Peyer's patch (tissue), 4 donors: Measurements from ENCODE around the gene COL26A1.

ENCODE experiments used
- CTCF ChIP-seq, 6 experiments: fragments of 450-650 bp in 4 of 6; fragments of 200-600 bp in 2 of 6; sonication (generic) in 1 of 6; IDR thresholded peaks; one replicate each; pipeline ENCODE4 v1.5.1; 2017 to 2019; ENCODE audit warnings: antibody characterized with exemption in 6 of 6, mild to moderate bottlenecking in 3 of 6, moderate library complexity in 1 of 6
- POLR2A ChIP-seq, 2 donors: fragments of 450-650 bp; IDR thresholded peaks; one replicate each; pipeline ENCODE4 v1.5.1; 2017; ENCODE audit warnings: antibody characterized with exemption in 2 of 2, mild to moderate bottlenecking in 2 of 2, moderate library complexity in 2 of 2

DNA sequence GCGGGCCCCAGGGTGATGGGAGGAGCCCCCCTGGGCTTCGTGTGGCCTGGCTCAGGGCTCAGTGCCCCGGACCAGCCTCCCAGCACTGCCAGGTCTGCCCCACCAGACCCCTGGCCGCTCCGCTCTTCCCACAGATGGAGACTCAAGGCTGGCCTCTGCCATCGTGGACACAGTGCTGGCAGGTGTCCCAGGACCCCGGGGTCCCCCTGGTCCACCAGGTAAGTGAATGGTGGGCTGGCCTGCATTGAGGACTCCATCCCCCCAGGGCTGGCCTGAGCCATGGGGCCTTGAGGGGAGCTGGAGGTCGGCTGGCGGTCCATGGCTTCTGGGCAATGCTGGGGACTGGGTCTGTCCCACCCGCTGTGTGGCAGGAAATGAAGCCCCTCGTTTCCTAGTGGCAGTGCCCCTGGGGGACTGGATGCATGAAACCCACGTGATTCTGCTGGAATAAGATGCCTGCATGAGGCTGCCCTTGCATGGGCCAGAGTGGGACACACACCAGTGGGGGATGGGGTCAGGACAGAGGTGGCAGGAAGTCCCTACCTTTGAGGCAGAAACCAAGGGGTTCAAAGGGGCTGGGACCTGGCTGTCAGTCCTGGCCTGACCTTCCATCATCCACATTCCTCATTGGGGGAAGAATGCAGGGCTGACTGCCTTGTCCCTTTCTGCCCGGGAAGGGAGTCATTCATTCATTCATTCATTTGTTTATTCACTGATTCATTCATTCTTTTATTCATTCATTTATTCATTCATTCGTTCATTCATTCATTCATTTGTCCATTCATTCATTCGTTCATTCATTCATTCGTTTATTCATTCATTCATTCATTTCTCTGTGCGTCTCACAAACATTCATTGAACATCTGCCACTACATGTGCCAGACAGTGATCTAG is 184.6 kb downstream of the COL26A1 start:
- TF ChIP-seq POLR2A (IDR thresholded peaks at IDR 0.05) (no peak), CTCF (IDR thresholded peaks at IDR 0.05) (no peak)
